GM19455 (cell line): ENCODE data around the gene PODXL.
"Not testable (repeated sequence)": the region's sequence is repeated elsewhere in the genome, so short reads cannot be mapped to it uniquely, and the experiment has no call there.

ENCODE experiments used
- ATAC-seq: cut with Tn5 transposase; IDR thresholded peaks from one replicate; pipeline ENCODE4 v1.9.1; 2021; ENCODE audit not compliant: unreplicated experiment

PODXL gene

GRCh38 chr7:131538813-131539179 is 17.6 kb downstream of the PODXL start:
- no peak for ATAC-seq

- no peak for ATAC-seq
Measured at GRCh38 chr7:131538071-131538812, 18.2 kb downstream of the PODXL start.

- no peak for ATAC-seq
Measured at GRCh38 chr7:131537571-131537978, 18.9 kb downstream of the PODXL start.

GRCh38 chr7:131536361-131536849 is 20.0 kb downstream of the PODXL start:
- no peak for ATAC-seq

- no peak for ATAC-seq
Measured at GRCh38 chr7:131533566-131534561, 22.6 kb downstream of the PODXL start.

- no peak for ATAC-seq
Measured at GRCh38 chr7:131533151-131533559, 23.3 kb downstream of the PODXL start.

- ATAC-seq = no peak
Measured at GRCh38 chr7:131532570-131533091, 23.8 kb downstream of the PODXL start.

GRCh38 chr7:131530137-131530536 is 26.3 kb downstream of the PODXL start:
- ATAC-seq = no peak

- no peak for ATAC-seq
Measured at GRCh38 chr7:131529617-131530016, 26.8 kb downstream of the PODXL start.

GRCh38 chr7:131529179-131529578 is 27.2 kb downstream of the PODXL start:
- ATAC-seq = no peak

GRCh38 chr7:131527456-131527855 is 29.0 kb downstream of the PODXL start:
- ATAC-seq = no peak

GRCh38 chr7:131525820-131526219 is 30.6 kb downstream of the PODXL start:
- ATAC-seq = no peak

GRCh38 chr7:131524703-131525102 is 31.7 kb downstream of the PODXL start:
- ATAC-seq = no peak

- no peak for ATAC-seq
Measured at GRCh38 chr7:131524115-131524514, 32.3 kb downstream of the PODXL start.

GRCh38 chr7:131522325-131522930 is 34.0 kb downstream of the PODXL start:
- no peak for ATAC-seq

GRCh38 chr7:131521651-131522163 is 34.7 kb downstream of the PODXL start:
- ATAC-seq = no peak

GRCh38 chr7:131518626-131519025 is 37.8 kb downstream of the PODXL start:
- no peak for ATAC-seq

GRCh38 chr7:131517218-131517923 is 39.1 kb downstream of the PODXL start:
- no peak for ATAC-seq

GRCh38 chr7:131515471-131515870 is 41.0 kb downstream of the PODXL start:
- ATAC-seq = not testable (repeated sequence)
